Measurements from ENCODE around the gene ISYNA1. TPM values are rescaled to one million over a fixed set of nuclear protein-coding genes. Genes with fewer than 3 reads are reported as not detected.
A peak's percentile ranks its signal among the peaks of the same experiment; 100 is the strongest.

ISYNA1 gene
- total RNA-seq, 2 donors from 2014 or later, result 71.6 to 690 TPM

- 85% methylated on average over 12 of the region's 12 CpGs for WGBS
- H3K27me3 ChIP-seq (replicated peaks; ENCODE audit: insufficient read depth), result no peaks in the 10 kb centered on the region
- intact Hi-C loops (cut with DNase I), result no loop called here
- peaks cover 14% of the 10 kb centered on the region for H3K4me1 ChIP-seq (replicated peaks)
- no peaks in the 10 kb centered on the region for H3K36me3 ChIP-seq
- TF ChIP-seq POLR2A (IDR thresholded peaks at IDR 0.05) (no peak), POLR2AphosphoS5 (IDR thresholded peaks at IDR 0.05) (no peak), CTCF (IDR thresholded peaks at IDR 0.05) (no peak)
- H3K27ac ChIP-seq, result no peak overlapping the region
- DNase-seq (ENCODE audit: low spot score), result no peak
- no peak overlapping the region for H3K4me3 ChIP-seq
- H3K9me3 ChIP-seq, result no peaks in the 10 kb centered on the region
Measured at GRCh38 chr19:18421371-18421959, 16.5 kb downstream of the ISYNA1 start.

- intact Hi-C loops (cut with DNase I), result no loop called here
- H3K4me3 ChIP-seq, result no peak overlapping the region
- TF ChIP-seq CTCF (IDR thresholded peaks at IDR 0.05) (no peak), POLR2AphosphoS5 (IDR thresholded peaks at IDR 0.05) (no peak), POLR2A (IDR thresholded peaks at IDR 0.05) (no peak)
- DNase-seq (ENCODE audit: low spot score), result no peak
- peaks cover 14% of the 10 kb centered on the region for H3K4me1 ChIP-seq (replicated peaks)
- no peak overlapping the region for H3K27ac ChIP-seq
- no peaks in the 10 kb centered on the region for H3K9me3 ChIP-seq
- no peaks in the 10 kb centered on the region for H3K27me3 ChIP-seq (replicated peaks; ENCODE audit: insufficient read depth)
- WGBS, result 36% methylated on average over 2 of the region's 2 CpGs
- H3K36me3 ChIP-seq, result no peaks in the 10 kb centered on the region
Measured at GRCh38 chr19:18420930-18421329, 17.0 kb downstream of the ISYNA1 start.

GRCh38 chr19:18419699-18420460 lies 18.1 kb downstream of the ISYNA1 start:
- peaks cover 14% of the 10 kb centered on the region for H3K4me1 ChIP-seq (replicated peaks)
- DNase-seq (ENCODE audit: low spot score), result no peak
- no peaks in the 10 kb centered on the region for H3K9me3 ChIP-seq
- intact Hi-C loops (cut with DNase I), result loop anchor here (5.0 to 10.0 kb wide), 2 partner anchors 143 to 215 kb away; partner anchors contain the start of gene RAB3A
- H3K27ac ChIP-seq, result peak overlapping the region; percentile 77 to 82
- WGBS, result 1% methylated on average over 93 of the region's 97 CpGs
- no peaks in the 10 kb centered on the region for H3K27me3 ChIP-seq (replicated peaks; ENCODE audit: insufficient read depth)
- TF ChIP-seq POLR2AphosphoS5 (IDR thresholded peaks at IDR 0.05) (no peak), POLR2A (IDR thresholded peaks at IDR 0.05) (no peak), CTCF (IDR thresholded peaks at IDR 0.05) (no peak)
- peak overlapping the region; percentile 59 to 75 for H3K4me3 ChIP-seq
- H3K36me3 ChIP-seq, result no peaks in the 10 kb centered on the region

GRCh38 chr19:18419195-18419698 lies 18.7 kb downstream of the ISYNA1 start, which contains the start of gene SSBP4:
SSBP4 (plus strand) TSS chr19:18419398; CDS start chr19:18419649, 251 bp downstream.
- Histone ChIP-seq H3K4me1 (replicated peaks) (peaks cover 14% of the 10 kb centered on the region), H3K27me3 (replicated peaks; ENCODE audit: insufficient read depth) (no peaks in the 10 kb centered on the region), H3K4me3 (peak within 1 kb of the TSS; percentile 59 to 75), H3K36me3 (no peaks in the 10 kb centered on the region), H3K9me3 (no peaks in the 10 kb centered on the region), H3K27ac (peak within 1 kb of the TSS; percentile 77 to 82)
- no peak for TF ChIP-seq POLR2A (IDR thresholded peaks at IDR 0.05)
- peak; percentile 37 for TF ChIP-seq POLR2AphosphoS5 (IDR thresholded peaks at IDR 0.05)
- TF ChIP-seq CTCF (IDR thresholded peaks at IDR 0.05), result peak in 3 of 4 experiments; percentile 21 to 67 (median 62)
- intact Hi-C loops (cut with DNase I), result loop anchor here (5.0 to 10.0 kb wide), 2 partner anchors 142 to 214 kb away; partner anchors contain the start of gene RAB3A
- DNase-seq (ENCODE audit: low spot score), result peak; percentile 54
- under 1% methylated on average over 79 of the region's 80 CpGs for WGBS

Measured in prostate gland (tissue), 2 donors.